WERI-Rb-1 (cell line): ENCODE data around the gene ALOXE3.

Source experiments
- DNase-seq: peaks from one replicate; pipeline ENCODE4 v3.0.0-alpha.2; 2020
- H3K27ac ChIP-seq: fragments of 250-450 bp; sonication (Bioruptor Pico); 2 replicates; pipeline ENCODE4 v1.5.1; 2020; ENCODE audit warnings: mild to moderate bottlenecking, moderate library complexity
- H3K27me3 ChIP-seq: fragments of 250-450 bp; sonication (Bioruptor Pico); 2 replicates; pipeline ENCODE4 v1.5.1; 2021; ENCODE audit warnings: mild to moderate bottlenecking, low read depth, moderate library complexity; ENCODE audit not compliant: insufficient read depth, severe bottlenecking
- H3K36me3 ChIP-seq: fragments of 250-450 bp; sonication (Bioruptor Pico); 2 replicates; pipeline ENCODE4 v1.5.1; 2020; ENCODE audit warnings: mild to moderate bottlenecking, moderate library complexity
- H3K4me3 ChIP-seq: 2 replicates; pipeline ENCODE4 v1.5.1; 2011; ENCODE audit warnings: low read depth, mild to moderate bottlenecking, control low read depth, low read length
- H3K9me3 ChIP-seq: fragments of 250-450 bp; sonication (Bioruptor Pico); 2 replicates; pipeline ENCODE4 v1.5.1; 2021; ENCODE audit warnings: mild to moderate bottlenecking, moderate library complexity; ENCODE audit not compliant: severe bottlenecking
- TF ChIP-seq, protein P1 (sequence below): IDR thresholded peaks from 2 replicates; pipeline ENCODE4 v1.5.1; 2011; ENCODE audit warnings: low read depth, mild to moderate bottlenecking, control low read depth, inconsistent platforms, low read length

Gene ALOXE3

DNA sequence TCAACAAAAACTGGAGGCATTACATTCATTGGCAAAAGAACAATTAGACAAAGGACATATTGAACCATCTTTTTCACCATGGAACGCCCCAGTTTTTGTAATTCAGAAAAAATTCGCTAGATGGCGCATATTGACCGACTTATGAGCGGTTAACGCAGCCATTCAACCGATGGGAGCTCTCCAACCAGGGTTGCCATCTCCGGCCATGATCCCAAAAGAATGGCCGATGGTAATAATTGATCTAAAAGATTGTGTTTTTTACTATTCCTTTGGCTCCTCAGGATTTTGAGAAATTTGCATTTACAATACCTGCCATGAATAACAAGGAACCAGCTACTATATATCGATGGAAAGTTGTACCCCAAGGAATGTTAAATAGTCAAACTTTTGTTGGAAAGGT lies 58.0 kb downstream of the ALOXE3 start:
- TF ChIP-seq, protein P1, sequence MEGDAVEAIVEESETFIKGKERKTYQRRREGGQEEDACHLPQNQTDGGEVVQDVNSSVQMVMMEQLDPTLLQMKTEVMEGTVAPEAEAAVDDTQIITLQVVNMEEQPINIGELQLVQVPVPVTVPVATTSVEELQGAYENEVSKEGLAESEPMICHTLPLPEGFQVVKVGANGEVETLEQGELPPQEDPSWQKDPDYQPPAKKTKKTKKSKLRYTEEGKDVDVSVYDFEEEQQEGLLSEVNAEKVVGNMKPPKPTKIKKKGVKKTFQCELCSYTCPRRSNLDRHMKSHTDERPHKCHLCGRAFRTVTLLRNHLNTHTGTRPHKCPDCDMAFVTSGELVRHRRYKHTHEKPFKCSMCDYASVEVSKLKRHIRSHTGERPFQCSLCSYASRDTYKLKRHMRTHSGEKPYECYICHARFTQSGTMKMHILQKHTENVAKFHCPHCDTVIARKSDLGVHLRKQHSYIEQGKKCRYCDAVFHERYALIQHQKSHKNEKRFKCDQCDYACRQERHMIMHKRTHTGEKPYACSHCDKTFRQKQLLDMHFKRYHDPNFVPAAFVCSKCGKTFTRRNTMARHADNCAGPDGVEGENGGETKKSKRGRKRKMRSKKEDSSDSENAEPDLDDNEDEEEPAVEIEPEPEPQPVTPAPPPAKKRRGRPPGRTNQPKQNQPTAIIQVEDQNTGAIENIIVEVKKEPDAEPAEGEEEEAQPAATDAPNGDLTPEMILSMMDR: peak; percentile 51; the same call in 1 of the 2 replicates
- DNase-seq: peak; percentile 60
- no peaks in the 10 kb centered on the region for H3K36me3 ChIP-seq
- H3K9me3 ChIP-seq: no peaks in the 10 kb centered on the region
- H3K27ac ChIP-seq: no peak overlapping the region
- no peak overlapping the region for H3K4me3 ChIP-seq
- H3K27me3 ChIP-seq: no peaks in the 10 kb centered on the region

DNA sequence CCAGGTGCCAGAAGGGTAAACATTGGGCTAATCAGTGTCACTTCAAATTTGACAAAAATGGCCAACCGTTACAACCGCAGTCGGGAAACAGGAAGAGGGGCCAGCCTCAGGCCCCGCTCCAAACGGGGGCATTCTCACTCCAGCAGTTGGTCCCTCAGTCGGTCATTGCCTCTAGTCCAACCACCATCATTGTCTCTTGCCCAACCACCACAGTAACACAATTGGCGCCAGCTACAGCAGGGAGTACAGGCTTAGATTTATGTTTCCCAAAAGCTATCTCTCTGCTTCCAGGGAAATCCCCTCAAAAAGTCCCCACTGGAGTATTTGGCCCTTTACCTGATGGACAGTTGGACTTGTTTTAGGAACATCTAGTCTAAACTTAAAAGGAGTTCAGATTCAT lies 59.2 kb downstream of the ALOXE3 start:
- no peaks in the 10 kb centered on the region for H3K27me3 ChIP-seq
- DNase-seq: no peak
- no peaks in the 10 kb centered on the region for H3K9me3 ChIP-seq
- H3K27ac ChIP-seq: no peak overlapping the region
- no peak overlapping the region for H3K4me3 ChIP-seq
- TF ChIP-seq, protein P1: no peak
- no peaks in the 10 kb centered on the region for H3K36me3 ChIP-seq

DNA sequence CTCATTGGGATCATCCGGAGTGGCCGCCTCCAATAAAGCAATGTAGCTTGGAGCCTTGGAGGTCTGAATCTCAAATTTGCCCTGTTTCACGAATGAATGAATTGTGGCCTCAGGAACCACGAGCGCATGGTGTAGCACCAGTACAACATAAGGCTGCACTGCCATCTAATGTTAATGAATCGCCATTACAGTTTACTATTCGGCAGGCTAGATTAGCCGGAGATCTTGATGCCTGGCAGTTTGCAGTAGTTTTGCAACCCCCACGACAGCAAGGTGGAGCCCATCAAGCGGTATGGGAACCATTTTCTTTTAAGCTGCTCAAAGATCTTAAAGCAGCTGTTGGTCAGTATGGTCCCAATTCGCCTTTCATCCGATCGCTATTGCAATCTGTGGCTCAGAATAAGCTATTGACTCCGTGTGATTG lies 60.6 kb downstream of the ALOXE3 start:
- TF ChIP-seq, protein P1: peak; percentile 79
- Histone ChIP-seq H3K4me3 (peak overlapping the region; percentile 33), H3K36me3 (no peaks in the 10 kb centered on the region), H3K9me3 (no peaks in the 10 kb centered on the region), H3K27ac (no peak overlapping the region), H3K27me3 (no peaks in the 10 kb centered on the region)
- DNase-seq: peak; percentile 73

DNA sequence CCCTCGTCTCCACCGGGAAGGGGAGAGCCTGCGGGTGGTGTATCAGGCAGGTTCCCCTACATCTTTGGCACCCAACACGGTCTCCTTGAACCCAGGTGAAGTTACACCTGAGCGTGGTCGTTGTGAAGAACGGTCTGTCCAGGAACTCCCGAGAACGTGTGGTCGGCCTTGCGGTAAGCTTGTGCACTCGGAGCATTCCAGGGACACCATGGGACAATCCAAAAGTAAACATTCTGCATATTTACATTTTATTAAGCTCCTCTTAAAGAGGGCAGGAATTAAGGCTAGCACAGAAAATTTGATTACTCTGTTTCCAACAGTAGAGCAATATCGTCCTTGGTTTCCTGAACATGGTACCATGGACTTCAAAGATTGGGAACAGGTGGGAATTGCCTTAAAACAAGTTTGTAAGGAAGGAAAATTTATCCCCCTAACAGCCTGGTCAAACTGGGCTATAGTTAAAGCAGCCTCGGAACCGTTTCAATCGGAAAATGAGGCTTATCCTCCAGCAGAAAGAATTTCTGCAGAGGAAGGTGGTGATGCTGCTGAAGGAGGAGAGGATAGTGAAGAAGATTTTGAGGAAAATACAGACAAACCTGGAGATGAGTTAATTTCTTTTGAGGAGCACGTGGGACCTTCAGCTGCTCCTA lies 61.2 kb downstream of the ALOXE3 start:
- H3K27me3 ChIP-seq: no peaks in the 10 kb centered on the region
- H3K4me3 ChIP-seq: peak overlapping the region; percentile 15
- H3K27ac ChIP-seq: no peak overlapping the region
- TF ChIP-seq, protein P1: no peak
- H3K36me3 ChIP-seq: no peaks in the 10 kb centered on the region
- no peaks in the 10 kb centered on the region for H3K9me3 ChIP-seq
- DNase-seq: no peak

DNA sequence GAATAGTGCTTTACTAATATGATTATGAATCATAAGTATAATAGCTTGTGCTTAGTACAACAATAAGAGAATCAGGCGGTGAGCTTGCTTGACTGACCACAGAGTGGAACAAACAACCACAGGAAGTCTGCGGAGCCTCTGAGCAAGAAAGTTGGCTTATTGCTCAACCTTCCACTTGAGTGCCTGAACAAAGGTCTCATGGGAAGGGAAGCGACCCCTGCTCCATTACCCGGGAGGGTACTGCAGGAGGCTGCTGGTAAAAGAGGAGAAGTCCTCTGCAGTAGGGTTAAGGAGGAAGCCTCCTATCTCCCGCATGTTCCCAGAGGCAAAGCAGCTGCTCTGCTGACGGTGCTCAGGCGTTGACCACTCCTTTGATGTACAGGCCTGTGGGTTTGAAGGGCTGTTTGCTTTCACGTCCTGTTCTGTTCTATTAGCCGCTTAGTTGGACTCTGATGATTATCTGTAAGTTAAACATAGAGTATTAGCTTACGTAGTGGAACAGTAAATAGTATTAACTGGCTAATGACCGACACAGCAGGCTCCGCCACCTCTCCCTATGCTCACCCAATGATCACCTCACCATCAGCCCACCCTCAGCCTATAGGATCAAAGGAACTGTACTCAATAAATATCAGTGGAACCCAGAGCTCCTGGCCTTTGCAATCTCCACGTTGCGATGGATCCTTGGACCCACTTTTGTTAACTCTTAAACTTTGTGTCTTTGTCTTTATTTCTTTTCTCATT lies 61.9 kb downstream of the ALOXE3 start:
- H3K27me3 ChIP-seq: no peaks in the 10 kb centered on the region
- DNase-seq: peak; percentile 34
- H3K9me3 ChIP-seq: no peaks in the 10 kb centered on the region
- no peak overlapping the region for H3K27ac ChIP-seq
- TF ChIP-seq, protein P1: no peak
- H3K4me3 ChIP-seq: peak overlapping the region; percentile 15; the same call in 1 of the 2 replicates
- H3K36me3 ChIP-seq: no peaks in the 10 kb centered on the region
